ENCODE measurements around the gene TTLL13. TPM values are rescaled to one million over a fixed set of nuclear protein-coding genes. Genes with fewer than 3 reads are reported as not detected.
A peak's percentile ranks its signal among the peaks of the same experiment; 100 is the strongest.

Gene TTLL13
- total and polyA plus RNA-seq, 9 of the 15 experiments (the other 6 are each of a cell fraction or from before 2014, with no cell fraction given), result 0.05 to 0.24 (median 0.11) TPM; not detected in 1

DNA sequence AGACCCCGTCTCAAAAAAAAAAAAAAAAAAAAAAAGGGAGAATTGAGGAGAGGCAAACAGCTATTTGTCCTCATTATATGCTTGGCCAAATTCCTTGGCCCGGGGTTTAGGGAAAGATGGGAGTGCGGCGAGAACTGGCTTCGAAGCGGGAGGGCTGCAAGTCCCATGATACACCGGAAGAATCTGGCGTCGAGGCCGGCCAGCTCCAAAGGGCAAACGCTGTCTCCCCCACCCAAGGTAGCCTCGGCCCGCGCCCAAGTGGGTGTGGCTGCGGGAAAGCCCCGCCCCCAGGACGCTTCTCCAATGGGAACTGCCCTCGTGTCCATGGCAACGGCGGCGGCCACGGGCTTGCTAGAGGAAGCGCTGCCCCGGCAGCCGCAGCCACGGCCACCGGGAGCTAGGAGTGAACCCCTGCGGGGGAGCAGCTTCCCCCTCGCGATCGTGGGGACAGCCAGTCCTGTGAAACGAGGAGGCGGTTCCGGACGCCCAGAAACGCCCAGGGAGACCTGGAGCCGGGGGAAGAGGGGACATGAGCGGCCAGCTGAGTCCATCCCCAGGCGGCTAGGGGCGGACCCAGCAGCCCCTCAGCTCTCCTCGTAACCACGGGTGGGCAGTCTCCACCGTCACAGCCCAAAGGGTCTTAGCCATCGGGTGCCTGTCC is at the start of gene TTLL13 (continued):
- TF ChIP-seq, protein P1, sequence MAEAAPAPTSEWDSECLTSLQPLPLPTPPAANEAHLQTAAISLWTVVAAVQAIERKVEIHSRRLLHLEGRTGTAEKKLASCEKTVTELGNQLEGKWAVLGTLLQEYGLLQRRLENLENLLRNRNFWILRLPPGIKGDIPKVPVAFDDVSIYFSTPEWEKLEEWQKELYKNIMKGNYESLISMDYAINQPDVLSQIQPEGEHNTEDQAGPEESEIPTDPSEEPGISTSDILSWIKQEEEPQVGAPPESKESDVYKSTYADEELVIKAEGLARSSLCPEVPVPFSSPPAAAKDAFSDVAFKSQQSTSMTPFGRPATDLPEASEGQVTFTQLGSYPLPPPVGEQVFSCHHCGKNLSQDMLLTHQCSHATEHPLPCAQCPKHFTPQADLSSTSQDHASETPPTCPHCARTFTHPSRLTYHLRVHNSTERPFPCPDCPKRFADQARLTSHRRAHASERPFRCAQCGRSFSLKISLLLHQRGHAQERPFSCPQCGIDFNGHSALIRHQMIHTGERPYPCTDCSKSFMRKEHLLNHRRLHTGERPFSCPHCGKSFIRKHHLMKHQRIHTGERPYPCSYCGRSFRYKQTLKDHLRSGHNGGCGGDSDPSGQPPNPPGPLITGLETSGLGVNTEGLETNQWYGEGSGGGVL (CRISPR knock-in tag; IDR thresholded peaks at IDR 0.05), result no peak
- no peak for TF ChIP-seq SLC30A9 (CRISPR knock-in tag; IDR thresholded peaks at IDR 0.05)
- TF ChIP-seq TCF7 (IDR thresholded peaks at IDR 0.05; ENCODE audit: borderline replicate concordance), result no peak
- TF ChIP-seq SMAD2 (IDR thresholded peaks at IDR 0.05; ENCODE audit: low read depth, low read length), result no peak
- no peak for TF ChIP-seq ZNF76 (CRISPR knock-in tag; IDR thresholded peaks at IDR 0.05; ENCODE audit: borderline replicate concordance)
- no peak for TF ChIP-seq ARID1B (IDR thresholded peaks at IDR 0.05)
- peak; percentile 21; the same call in 1 of the 2 replicates for TF ChIP-seq JUND (IDR thresholded peaks at IDR 0.05; ENCODE audit: borderline replicate concordance, low read depth, low read length)
- TF ChIP-seq JUND (tag; IDR thresholded peaks at IDR 0.05; ENCODE audit: borderline replicate concordance, low read depth, low read length), result no peak; the same call in 2 of the 3 replicates
- TF ChIP-seq, protein P2, sequence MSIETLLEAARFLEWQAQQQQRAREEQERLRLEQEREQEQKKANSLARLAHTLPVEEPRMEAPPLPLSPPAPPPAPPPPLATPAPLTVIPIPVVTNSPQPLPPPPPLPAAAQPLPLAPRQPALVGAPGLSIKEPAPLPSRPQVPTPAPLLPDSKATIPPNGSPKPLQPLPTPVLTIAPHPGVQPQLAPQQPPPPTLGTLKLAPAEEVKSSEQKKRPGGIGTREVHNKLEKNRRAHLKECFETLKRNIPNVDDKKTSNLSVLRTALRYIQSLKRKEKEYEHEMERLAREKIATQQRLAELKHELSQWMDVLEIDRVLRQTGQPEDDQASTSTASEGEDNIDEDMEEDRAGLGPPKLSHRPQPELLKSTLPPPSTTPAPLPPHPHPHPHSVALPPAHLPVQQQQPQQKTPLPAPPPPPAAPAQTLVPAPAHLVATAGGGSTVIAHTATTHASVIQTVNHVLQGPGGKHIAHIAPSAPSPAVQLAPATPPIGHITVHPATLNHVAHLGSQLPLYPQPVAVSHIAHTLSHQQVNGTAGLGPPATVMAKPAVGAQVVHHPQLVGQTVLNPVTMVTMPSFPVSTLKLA (conservative IDR thresholded peaks at IDR 0.05), result peak in 1 of 2 experiments; percentile 63; a peak in 2 of 4 replicates
- TF ChIP-seq FIP1L1 (IDR thresholded peaks at IDR 0.05; ENCODE audit: low read depth, low read length, poor library complexity, severe bottlenecking), result no peak
- TF ChIP-seq MCM7 (IDR thresholded peaks at IDR 0.05), result no peak
- TF ChIP-seq ELK1 (CRISPR knock-in tag; IDR thresholded peaks at IDR 0.05), result no peak
- TF ChIP-seq SP1 (CRISPR knock-in tag; IDR thresholded peaks at IDR 0.05), result peak; percentile 82
- no peak for TF ChIP-seq MCM5 (IDR thresholded peaks at IDR 0.05; ENCODE audit: low read depth)
- no peak for TF ChIP-seq HBP1 (CRISPR knock-in tag; IDR thresholded peaks at IDR 0.05)
- TF ChIP-seq ATF7 (IDR thresholded peaks at IDR 0.05), result peak; percentile 81
- TF ChIP-seq TFAM (CRISPR knock-in tag; conservative IDR thresholded peaks at IDR 0.05), result no peak
- TF ChIP-seq SRF (CRISPR knock-in tag; IDR thresholded peaks at IDR 0.05), result peak in 1 of 2 experiments; percentile 33; a peak in 1 of 4 replicates
- TF ChIP-seq ZNF395 (CRISPR knock-in tag; IDR thresholded peaks at IDR 0.05), result no peak; the same call in 1 of the 2 replicates
- TF ChIP-seq POLR2B (IDR thresholded peaks at IDR 0.05; ENCODE audit: low read depth, partially characterized antibody), result no peak
- TF ChIP-seq EP300 (IDR thresholded peaks at IDR 0.05; ENCODE audit: low read length), result no peak

Measured in K562 (cell line).